Astrocyte of the cerebellum (primary cell): Measurements from ENCODE around the gene TIMM10B.

Experiments
- DNase-seq: peaks from one replicate; pipeline ENCODE4 v3.0.0-alpha.2; 2011; ENCODE audit warnings: low read depth
- H3K4me3 ChIP-seq: 2 replicates; pipeline ENCODE4 v1.5.1; 2011; ENCODE audit warnings: mild to moderate bottlenecking, low read depth, low read length, moderate library complexity
- CTCF ChIP-seq: IDR thresholded peaks from 2 replicates; pipeline ENCODE4 v1.5.1; 2012; ENCODE audit warnings: low read length, low read depth, moderate library complexity, mild to moderate bottlenecking; ENCODE audit errors: missing control alignments
- in situ Hi-C: cut with HindIII; loops from 2 replicates; pipeline ENCODE4 v1.10.0; 2017; ENCODE audit warnings: low sequenced_read_pairs

The TIMM10B gene

GRCh38 chr11:6498121-6498520 lies 16.8 kb downstream of the TIMM10B start:
- no peak for DNase-seq
- TF ChIP-seq CTCF = no peak
- no peak overlapping the region for H3K4me3 ChIP-seq
- in situ Hi-C loops = no loop called here

- in situ Hi-C loops = no loop called here
- H3K4me3 ChIP-seq = no peak overlapping the region
- TF ChIP-seq CTCF = no peak
- no peak for DNase-seq
These were observed 17.2 kb downstream of the TIMM10B start for GRCh38 chr11:6498544-6498943.

GRCh38 chr11:6502382-6502781 lies 21.1 kb downstream of the TIMM10B start:
- no peak for TF ChIP-seq CTCF
- no peak for DNase-seq
- H3K4me3 ChIP-seq = no peak overlapping the region
- in situ Hi-C loops = no loop called here

- no peak for DNase-seq
- TF ChIP-seq CTCF = no peak
- no peak overlapping the region for H3K4me3 ChIP-seq
- in situ Hi-C loops = no loop called here
These were observed 22.9 kb downstream of the TIMM10B start for GRCh38 chr11:6504166-6504565.

- in situ Hi-C loops = no loop called here
- no peak overlapping the region for H3K4me3 ChIP-seq
- peak; percentile 47 for DNase-seq
- peak; percentile 70 for TF ChIP-seq CTCF
These were observed 24.4 kb downstream of the TIMM10B start for GRCh38 chr11:6505577-6506240.

- H3K4me3 ChIP-seq = no peak overlapping the region
- no peak for DNase-seq
- in situ Hi-C loops = no loop called here
- no peak for TF ChIP-seq CTCF
These were observed 35.6 kb downstream of the TIMM10B start for GRCh38 chr11:6516865-6517264.
